Endothelial cell of umbilical vein (primary cell): ENCODE data around the gene SULF2. TPM values are rescaled to one million over a fixed set of nuclear protein-coding genes. Genes with fewer than 3 reads are reported as not detected.

Experiments used
- BruUV-seq: library from RNA; stranded (reverse); fragments of 400-500 nt; replicated peaks from 2 replicates; lab custom pipeline; 2021; lab: Mats Ljungman, UMichigan
- CTCF ChIA-PET: fragments of 300-600, 350-600 bp; sonication (Branson Sonifier 250); formaldehyde crosslinking; loops from one replicate; lab custom pipeline; 2021; ENCODE audit warnings: antibody characterized with exemption, inconsistent platforms; lab: Charles Lee
- POLR2A ChIA-PET: fragments of 300-600, 350-600 bp; sonication (Branson Sonifier 250); formaldehyde crosslinking; loops from one replicate; lab custom pipeline; 2021; ENCODE audit warnings: antibody characterized with exemption, inconsistent platforms; lab: Charles Lee
- DNase-seq: peaks from one replicate; pipeline ENCODE4 v3.0.0-alpha.2; 2011; ENCODE audit warnings: low read depth, low spot score
- FAIRE-seq: peaks from 2 replicates; lab custom pipeline; 2011; peaks lifted over from hg19 to GRCh38; lab: Jason Lieb, UNC
- H2AFZ ChIP-seq: 2 replicates; pipeline ENCODE4 v1.6.0; 2012; ENCODE audit warnings: low read depth, low read length, control low read depth, inconsistent platforms
- H3K27ac ChIP-seq: 2 replicates; pipeline ENCODE4 v1.5.1; 2011; ENCODE audit warnings: low read depth, mild to moderate bottlenecking, control low read depth, low read length, moderate library complexity; ENCODE audit not compliant: insufficient read depth
- H3K27me3 ChIP-seq, 2 experiments: 2 replicates each; pipeline versions ENCODE4 v1.6.0 to v1.6.1; 2011; ENCODE audit warnings: low read length in 2 of 2, mixed read lengths in 1 of 2; ENCODE audit not compliant: control insufficient read depth in 2 of 2, insufficient read depth in 2 of 2
- H3K36me3 ChIP-seq, 2 experiments: 2 replicates in 1 of 2; 3 replicates in 1 of 2; pipeline ENCODE4 v1.5.1; 2011; ENCODE audit warnings: low read length in 2 of 2, mild to moderate bottlenecking in 1 of 2, moderate library complexity in 1 of 2; ENCODE audit not compliant: control insufficient read depth in 2 of 2, insufficient read depth in 2 of 2; ENCODE audit errors: extremely low read depth in 1 of 2
- H3K4me1 ChIP-seq: 3 replicates; pipeline ENCODE4 v1.5.1; 2011; ENCODE audit warnings: mild to moderate bottlenecking, low read length; ENCODE audit not compliant: control insufficient read depth, insufficient read depth; ENCODE audit errors: extremely low read depth
- H3K4me2 ChIP-seq: 2 replicates; pipeline ENCODE4 v1.6.1; 2011; ENCODE audit warnings: low read length, control low read depth, mixed read lengths; ENCODE audit not compliant: insufficient read depth
- H3K4me3 ChIP-seq, 3 experiments: fragments of 200-600 bp in 1 of 3; sonication (generic), shearing (Covaris generic) in 1 of 3; replicated peaks in 1 of 3; 2 replicates each; pipeline ENCODE4 v1.5.1; 2011 to 2016; ENCODE audit warnings: control low read depth in 3 of 3, low read length in 3 of 3, mild to moderate bottlenecking in 2 of 3, inconsistent platforms in 1 of 3, low read depth in 1 of 3, moderate library complexity in 1 of 3; ENCODE audit not compliant: insufficient read depth in 1 of 3
- H3K79me2 ChIP-seq: 2 replicates; pipeline ENCODE4 v1.6.0; 2012; ENCODE audit warnings: low read length, inconsistent platforms; ENCODE audit not compliant: control insufficient read depth, insufficient read depth
- H3K9ac ChIP-seq: replicated peaks from 2 replicates; pipeline ENCODE3; 2011; ENCODE audit warnings: low read length, control low read depth; ENCODE audit not compliant: insufficient read depth; ENCODE audit errors: extremely low read depth
- H3K9me1 ChIP-seq: replicated peaks from 3 replicates; pipeline ENCODE4 v1.6.0; 2011; ENCODE audit warnings: mild to moderate bottlenecking, low read length; ENCODE audit not compliant: control insufficient read depth, insufficient read depth; ENCODE audit errors: extremely low read depth
- H3K9me3 ChIP-seq: replicated peaks from 2 replicates; pipeline ENCODE4 v1.5.1; 2012; ENCODE audit warnings: low read length, inconsistent platforms; ENCODE audit not compliant: control insufficient read depth, insufficient read depth
- H4K20me1 ChIP-seq: replicated peaks from 2 replicates; pipeline ENCODE3; 2011; ENCODE audit warnings: mild to moderate bottlenecking, low read length; ENCODE audit not compliant: control insufficient read depth, insufficient read depth; ENCODE audit errors: extremely low read depth
- CTCF ChIP-seq, 2 donors: IDR thresholded peaks; 1 replicate in 1 of 2; 2 replicates in 1 of 2; pipeline ENCODE4 v1.5.1; 2011; ENCODE audit warnings: low read length in 2 of 2, mild to moderate bottlenecking in 2 of 2, moderate library complexity in 2 of 2, control low read depth in 1 of 2, inconsistent platforms in 1 of 2, low read depth in 1 of 2; ENCODE audit not compliant: insufficient read depth in 1 of 2; ENCODE audit errors: extremely low read depth in 1 of 2
- EZH2 ChIP-seq: IDR thresholded peaks from 2 replicates; pipeline ENCODE4 v1.6.1; 2012; ENCODE audit warnings: borderline replicate concordance, low read depth, mild to moderate bottlenecking, moderate library complexity, low read length, inconsistent platforms; ENCODE audit not compliant: severe bottlenecking
- FOS ChIP-seq: IDR thresholded peaks from 2 replicates; pipeline ENCODE4 v1.6.1; 2011; ENCODE audit warnings: mild to moderate bottlenecking, low read length, moderate library complexity, borderline replicate concordance; ENCODE audit not compliant: insufficient read depth
- GATA2 ChIP-seq: IDR thresholded peaks from 2 replicates; pipeline ENCODE4 v1.7.0; 2011; ENCODE audit warnings: low read depth, mild to moderate bottlenecking, moderate library complexity, mixed read lengths, low read length; ENCODE audit not compliant: insufficient read length, insufficient read depth
- JUN ChIP-seq: IDR thresholded peaks from 2 replicates; pipeline ENCODE4 v1.6.1; 2011; ENCODE audit warnings: borderline replicate concordance, low read depth; ENCODE audit not compliant: insufficient read length, insufficient read depth
- MYC ChIP-seq: IDR thresholded peaks from one replicate; pipeline ENCODE4 v1.6.1; 2011; ENCODE audit warnings: mild to moderate bottlenecking, low read depth, low read length
- POLR2A ChIP-seq: IDR thresholded peaks from 2 replicates; pipeline ENCODE4 v1.6.1; 2012; ENCODE audit warnings: low read depth, mild to moderate bottlenecking, control low read depth, low read length
- POLR2AphosphoS5 ChIP-seq: IDR thresholded peaks from 2 replicates; pipeline ENCODE4 v1.6.1; 2012; ENCODE audit warnings: low read depth, mild to moderate bottlenecking, control low read depth, low read length, moderate library complexity; ENCODE audit not compliant: insufficient read depth
- dilution Hi-C: fragments of 300-500 bp; cut with MboI; formaldehyde crosslinking; loops from one replicate; pipeline ENCODE4 v1.15.0; 2019; ENCODE audit warnings: low sequenced_read_pairs; ENCODE audit not compliant: extremely low pct_ligation_motif_present
- intact Hi-C: fragments of 100-400 bp; cut with micrococcal nuclease; formaldehyde crosslinking; loops from one replicate; pipeline ENCODE4 v1.10.0; 2022
- polyA plus RNA-seq, 4 experiments: library from polyadenylated mRNA; depleted of rRNA in 3 of 4; stranded (reverse) in 3 of 4; unstranded in 1 of 4; fragments of >200 nt; gene quantifications; 2 replicates each; pipeline versions ENCODE4 v1.2.1 to v1.2.3, GENCODE V29; 2011 to 2012; ENCODE audit warnings: missing spikeins in 1 of 4
- total RNA-seq: library from RNA; stranded (reverse); gene quantifications from 2 replicates; pipeline ENCODE4 v1.2.3, GENCODE V29; 2021
- TF ChIP-seq, protein P1 (sequence below): IDR thresholded peaks from 2 replicates; pipeline ENCODE4 v1.6.1; 2011; ENCODE audit not compliant: insufficient read depth, insufficient read length

The SULF2 gene
- total and polyA plus RNA-seq, 2 donors (not counting 3 experiments of a cell fraction or from before 2014, with no cell fraction given) = 58.5 to 160 TPM

DNA sequence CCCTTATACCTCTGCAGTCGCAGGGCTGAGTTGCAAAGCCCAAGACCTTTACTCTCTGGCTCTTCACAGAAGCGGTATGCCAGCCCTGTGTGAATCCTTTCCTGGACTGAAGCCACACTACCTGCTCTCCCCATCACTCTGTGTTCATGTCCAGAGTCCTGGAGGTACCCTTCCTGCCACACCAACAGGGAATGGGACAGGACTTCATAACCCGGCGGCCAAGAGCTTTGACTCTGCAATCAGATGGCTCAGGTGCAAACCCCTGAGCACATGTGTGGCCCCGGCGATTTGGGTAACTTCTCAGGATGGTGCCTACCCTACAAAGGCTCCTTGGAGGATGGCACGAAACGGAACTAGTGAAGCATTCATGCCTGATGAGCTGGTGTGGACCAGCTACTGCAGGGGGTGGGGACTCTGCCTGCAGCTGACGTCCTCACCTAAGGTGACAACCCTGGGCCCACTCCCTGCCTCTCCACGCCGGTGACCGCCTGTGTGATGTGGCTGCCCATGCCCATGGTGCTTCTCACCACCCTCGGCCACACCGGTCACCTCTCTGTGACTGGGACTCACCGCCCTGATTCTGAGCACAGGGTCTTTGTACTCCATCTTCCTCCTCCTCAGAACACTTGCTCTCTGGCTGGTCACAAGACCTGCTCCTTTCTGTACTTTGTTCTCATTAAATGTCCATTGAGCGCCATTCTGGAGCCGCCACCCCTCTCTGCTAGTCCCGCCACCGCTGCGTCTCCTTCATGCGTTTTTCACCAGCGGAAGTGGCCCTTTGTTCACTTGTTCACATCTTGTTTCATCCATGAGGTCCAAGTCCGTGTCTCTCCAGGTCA is 116.7 kb downstream of the SULF2 start:
- Histone ChIP-seq H3K4me3 (no peak overlapping the region), H3K9me1 (no peaks in the 10 kb centered on the region), H3K27ac (no peak overlapping the region), H3K9ac (no peak overlapping the region), H3K9me3 (no peaks in the 10 kb centered on the region), H2AFZ (no peak overlapping the region), H3K4me2 (no peak overlapping the region), H3K27me3 (no peaks in the 10 kb centered on the region), H3K79me2 (no peaks in the 10 kb centered on the region), H4K20me1 (no peaks in the 10 kb centered on the region), H3K4me1 (peaks cover 1% of the 10 kb centered on the region), H3K36me3 (no peaks in the 10 kb centered on the region)
- no peak for TF ChIP-seq JUN
- TF ChIP-seq FOS = no peak
- TF ChIP-seq GATA2 = no peak
- no peak for TF ChIP-seq EZH2
- TF ChIP-seq, protein P1, sequence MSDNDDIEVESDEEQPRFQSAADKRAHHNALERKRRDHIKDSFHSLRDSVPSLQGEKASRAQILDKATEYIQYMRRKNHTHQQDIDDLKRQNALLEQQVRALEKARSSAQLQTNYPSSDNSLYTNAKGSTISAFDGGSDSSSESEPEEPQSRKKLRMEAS = no peak
- TF ChIP-seq POLR2AphosphoS5 = no peak
- no peak for TF ChIP-seq MYC
- TF ChIP-seq POLR2A = no peak
- TF ChIP-seq CTCF (IDR thresholded peaks at IDR 0.05; ENCODE audit: extremely low read depth in 1 of 2, insufficient read depth in 1 of 2, low read depth in 1 of 2, low read length in 2 of 2) = no peak
- ChIA-PET POLR2A (no interaction called here), CTCF (interaction anchor here (1.4 to 15.4 kb wide), 3 partner anchors 8 to 951 kb away, joined by 6 to 302 read pairs (median 11); no protein-coding TSS in a partner anchor)
- dilution Hi-C loops (no loop called here), intact Hi-C loops (no loop called here)
- no peak for FAIRE-seq
- no TSS peak for BruUV-seq
- DNase-seq = no peak
